Kidney (tissue), 14 donors: ENCODE data around the gene NPB. TPM values are rescaled to one million over a fixed set of nuclear protein-coding genes. Genes with fewer than 3 reads are reported as not detected.

Experiments
- DNase-seq, 5 donors: peaks; one replicate each; pipeline ENCODE4 v3.0.0-alpha.2; 2013 to 2020
- FAIRE-seq: peaks from 2 replicates; lab custom pipeline; 2012; peaks lifted over from hg19 to GRCh38; lab: Jason Lieb, UNC
- H3K27ac ChIP-seq, 2 donors: one replicate each; pipeline ENCODE4 v1.7.0; 2013; ENCODE audit warnings: low read depth in 2 of 2, low read length in 2 of 2, inconsistent platforms in 1 of 2
- H3K27me3 ChIP-seq: one replicate; pipeline ENCODE4 v1.7.1; 2013; ENCODE audit warnings: low read length, inconsistent platforms; ENCODE audit not compliant: control insufficient read depth, insufficient read depth
- H3K36me3 ChIP-seq, 3 donors: one replicate each; pipeline versions ENCODE4 v1.7.0 to v1.7.1; 2013; ENCODE audit warnings: low read length in 3 of 3, control low read depth in 1 of 3, inconsistent platforms in 1 of 3; ENCODE audit not compliant: insufficient read depth in 3 of 3, control insufficient read depth in 2 of 3
- H3K4me1 ChIP-seq, 3 donors: one replicate each; pipeline versions ENCODE4 v1.7.0 to v1.7.1; 2013; ENCODE audit warnings: low read length in 3 of 3, inconsistent platforms in 1 of 3, low read depth in 1 of 3; ENCODE audit not compliant: control insufficient read depth in 2 of 3, insufficient read depth in 2 of 3
- H3K4me3 ChIP-seq, 3 donors: one replicate each; pipeline versions ENCODE4 v1.7.0 to v1.8.1; 2013; ENCODE audit warnings: low read length in 3 of 3, control low read depth in 1 of 3, inconsistent platforms in 1 of 3
- H3K9ac ChIP-seq, 3 donors: one replicate each; pipeline versions ENCODE4 v1.7.0 to v1.7.1; 2013; ENCODE audit warnings: low read length in 3 of 3, control low read depth in 1 of 3, inconsistent platforms in 1 of 3
- H3K9me3 ChIP-seq, 3 donors: one replicate each; pipeline versions ENCODE4 v1.7.0 to v1.7.1; 2013; ENCODE audit warnings: low read length in 3 of 3, control low read depth in 1 of 3, inconsistent platforms in 1 of 3; ENCODE audit not compliant: control insufficient read depth in 2 of 3, insufficient read depth in 1 of 3
- CTCF ChIP-seq: IDR thresholded peaks from 3 replicates; pipeline ENCODE4 v1.5.1; 2012; ENCODE audit warnings: mild to moderate bottlenecking, moderate library complexity, borderline replicate concordance; ENCODE audit not compliant: insufficient read depth; ENCODE audit errors: extremely low read depth
- intact Hi-C: fragments of 100-400 bp; cut with DNase I; formaldehyde crosslinking; loops from one replicate; pipeline ENCODE4 v1.11.1; 2022
- polyA plus RNA-seq: library from polyadenylated mRNA; stranded (reverse); fragments of 350-450 nt; fragmentation: Illumina TruSeq; extraction: RNeasy Lipid Tissue Mini Kit (QIAGEN cat#74804); gene quantifications from one replicate; pipeline ENCODE4 v1.2.3, GENCODE V29; 2014; ENCODE audit warnings: low read depth, low replicate concordance; ENCODE audit not compliant: insufficient read depth
- total RNA-seq: library from RNA; stranded (reverse); fragmentation: NEBNext Ultra II Directional; extraction: Animal tissue kit (Norgen Biotek cat#: 25700); gene quantifications from one replicate; pipeline ENCODE4 v1.2.1, GENCODE V29; 2021
- donor health status: control.
- donor health status: control.
- donor health status: control.
- donor health status: control.
- donor health status: control.
- donor health status: DM: yes; HTN: yes; CAD: no.
- donor health status: Normal renal cell carcinoma (clear cell type).

NPB gene
- total and polyA plus RNA-seq, 2 donors from 2014 or later: 0.66 to 1.4 TPM

- no peak for FAIRE-seq
- Histone ChIP-seq H3K4me3 (peak overlapping the region in 1 of 3 donors; percentile 64), H3K27me3 (no peaks in the 10 kb centered on the region), H3K4me1 (peaks cover 0 to 41% (median 35%) of the 10 kb centered on the region in 3 donors), H3K36me3 (peaks cover 0 to 10% (median 0%) of the 10 kb centered on the region in 3 donors), H3K9ac (peak overlapping the region in 1 of 3 donors; percentile 77), H3K9me3 (no peaks in the 10 kb centered on the region), H3K27ac (peak overlapping the region; percentile 33 to 65)
- peak; percentile 60 for TF ChIP-seq CTCF
- DNase-seq: peak; percentile 62 to 87 (median 75)
- intact Hi-C loops: no loop called here
Measured at GRCh38 chr17:81869221-81870130, 32.6 kb upstream of the NPB start.

DNA sequence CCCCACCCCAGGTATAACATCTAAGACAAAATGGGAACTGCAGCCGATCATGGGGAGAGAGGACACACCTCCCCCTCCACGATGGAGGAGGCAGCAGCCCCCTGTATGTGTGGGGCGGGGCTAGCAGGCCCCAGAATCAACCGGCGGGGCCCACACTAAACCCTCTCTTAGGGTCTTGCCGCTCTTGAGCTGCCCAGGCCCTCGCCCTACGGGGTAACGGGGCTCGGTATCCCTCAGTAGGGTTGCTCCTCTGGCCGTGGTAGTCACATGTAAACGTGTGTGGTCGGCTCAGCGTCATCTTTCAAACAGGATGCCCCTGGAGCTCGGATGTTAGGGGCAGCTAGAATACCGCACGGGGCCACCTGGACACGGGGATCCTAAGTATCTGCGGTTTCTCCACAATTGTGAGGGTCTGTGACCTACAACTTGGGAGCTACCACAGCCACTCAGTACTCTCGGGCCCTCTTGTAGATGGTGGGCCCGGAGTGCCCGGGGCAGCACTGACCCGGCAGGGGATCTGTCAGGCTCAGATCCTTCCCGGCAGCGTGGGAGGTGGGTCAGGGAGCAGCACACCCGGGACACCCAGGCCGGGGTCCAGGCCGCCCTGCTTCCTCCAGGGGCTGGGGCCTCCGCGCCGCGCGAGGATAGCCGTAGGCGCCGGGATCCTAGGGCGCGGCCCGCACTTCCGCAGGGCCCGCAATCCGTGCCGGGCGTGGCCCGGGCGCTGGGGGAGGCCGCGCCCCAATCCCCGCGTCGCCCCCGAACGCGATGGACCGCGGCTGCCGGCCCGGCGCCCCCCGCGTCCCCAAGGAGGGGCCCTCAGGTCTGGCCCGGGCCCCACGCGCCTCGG, 31.7 kb upstream of the NPB start:
- no peaks in the 10 kb centered on the region for H3K27me3 ChIP-seq
- H3K36me3 ChIP-seq: peaks cover 0 to 10% (median 0%) of the 10 kb centered on the region in 3 donors
- H3K4me3 ChIP-seq: peak overlapping the region; percentile 43 to 64 (median 47)
- peak overlapping the region; percentile 65 to 92 for H3K27ac ChIP-seq
- peak overlapping the region; percentile 23 to 77 (median 74) for H3K9ac ChIP-seq
- TF ChIP-seq CTCF: no peak
- peaks cover 0 to 39% (median 30%) of the 10 kb centered on the region in 3 donors for H3K4me1 ChIP-seq
- DNase-seq (peak in 3 of 5 donors; percentile 21 to 70 (median 53)), FAIRE-seq (no peak)
- H3K9me3 ChIP-seq: no peaks in the 10 kb centered on the region
- intact Hi-C loops: no loop called here

GRCh38 chr17:81870981-81871386, 31.1 kb upstream of the NPB start, which contains the start of gene ARHGDIA:
Gene ARHGDIA, minus strand, starts transcription at chr17:81871337. Its CDS starts 1,407 bp downstream, at chr17:81869930.
- Histone ChIP-seq H3K9me3 (no peaks in the 10 kb centered on the region), H3K4me1 (peaks cover 0 to 35% (median 27%) of the 10 kb centered on the region in 3 donors), H3K4me3 (peak within 1 kb of the TSS; percentile 68 to 88 (median 69)), H3K27ac (peak within 1 kb of the TSS; percentile 98 to 99), H3K9ac (peak within 1 kb of the TSS; percentile 42 to 92 (median 88)), H3K36me3 (peaks cover 0 to 10% (median 0%) of the 10 kb centered on the region in 3 donors), H3K27me3 (no peaks in the 10 kb centered on the region)
- TF ChIP-seq CTCF: no peak
- FAIRE-seq (no peak), DNase-seq (no peak)
- intact Hi-C loops: no loop called here
